HepG2 (cell line): ENCODE results near the gene IQGAP2. TPM values are rescaled to one million over a fixed set of nuclear protein-coding genes. Genes with fewer than 3 reads are reported as not detected.

Experiments
- DR1 ChIP-seq: sonication (generic); formaldehyde crosslinking; IDR thresholded peaks from 2 replicates; pipeline ENCODE4 v1.8.0; 2021; ENCODE audit warnings: mild to moderate bottlenecking, missing genetic modification reagents, inconsistent platforms
- RORA ChIP-seq: sonication (generic); formaldehyde crosslinking; IDR thresholded peaks from 2 replicates; pipeline ENCODE4 v1.5.0; 2020; ENCODE audit warnings: mild to moderate bottlenecking, missing genetic modification reagents, moderate library complexity
- ZBTB34 ChIP-seq: sonication (generic); formaldehyde crosslinking; IDR thresholded peaks from 2 replicates; pipeline ENCODE4 v1.8.0; 2022; ENCODE audit warnings: mild to moderate bottlenecking, missing genetic modification reagents
- ZBTB42 ChIP-seq: sonication (generic); formaldehyde crosslinking; IDR thresholded peaks from 2 replicates; pipeline ENCODE4 v1.5.0; 2020; ENCODE audit warnings: mild to moderate bottlenecking, missing genetic modification reagents
- ZFX ChIP-seq: sonication (generic); formaldehyde crosslinking; IDR thresholded peaks from 2 replicates; pipeline ENCODE4 v1.4.0; 2020; ENCODE audit warnings: mild to moderate bottlenecking, low read depth, missing genetic modification reagents, moderate library complexity
- ZNF407 ChIP-seq: sonication (generic); formaldehyde crosslinking; IDR thresholded peaks from one replicate; pipeline ENCODE4 v1.5.1; 2020; ENCODE audit warnings: mild to moderate bottlenecking, missing genetic modification reagents; ENCODE audit errors: not compliant biosample characterization
- ZNF580 ChIP-seq: IDR thresholded peaks from 2 replicates; pipeline ENCODE4 v1.6.1; 2016; ENCODE audit warnings: low read depth, borderline replicate concordance
- ZNF646 ChIP-seq: sonication (generic); formaldehyde crosslinking; IDR thresholded peaks from 2 replicates; pipeline ENCODE4 v1.9.0; 2021; ENCODE audit warnings: mild to moderate bottlenecking, missing genetic modification reagents
- polyA plus RNA-seq, 8 experiments: library from polyadenylated mRNA; depleted of rRNA in 3 of 8; stranded (reverse) in 7 of 8; unstranded in 1 of 8; fragments of >200 nt; fragmentation: Illumina TruSeq in 4 of 8; extraction: Trizol in 4 of 8; gene quantifications; 2 replicates each; pipeline versions ENCODE4 v1.2.1 to v1.2.3, GENCODE V29; 2011 to 2016; ENCODE audit warnings: low read depth in 4 of 8, missing spikeins in 1 of 8, mixed read lengths in 1 of 8; ENCODE audit not compliant: insufficient read depth in 1 of 8
- total RNA-seq, 5 experiments: library from RNA; depleted of rRNA; stranded (reverse); fragments of >200 nt; fragmentation: Illumina TruSeq; extraction: Trizol; gene quantifications; 2 replicates each; pipeline ENCODE4 v1.2.3, GENCODE V29; 2016; ENCODE audit warnings: low read depth in 1 of 5
- TF ChIP-seq, protein P1 (sequence below): IDR thresholded peaks from 2 replicates; pipeline ENCODE4 v1.6.1; 2012; ENCODE audit warnings: inconsistent platforms

The IQGAP2 gene
- total and polyA plus RNA-seq, 2 of the 13 experiments (the other 11 are each of a cell fraction or from before 2014, with no cell fraction given), result 35.2 to 83.3 TPM

- TF ChIP-seq ZNF407 (CRISPR knock-in tag) (peak; percentile 69), ZBTB42 (no peak), ZNF646 (CRISPR knock-in tag) (0 out of 2 replicates have a peak, but pooled peaks have one; percentile 26), ZFX (CRISPR knock-in tag) (peak; percentile 72), ZBTB34 (CRISPR knock-in tag) (0 out of 2 replicates have a peak, but pooled peaks have one; percentile 35), DR1 (CRISPR knock-in tag) (no peak), RORA (no peak), ZNF580 (peak; percentile 31; the same call in 1 of the 2 replicates)
- TF ChIP-seq, protein P1, sequence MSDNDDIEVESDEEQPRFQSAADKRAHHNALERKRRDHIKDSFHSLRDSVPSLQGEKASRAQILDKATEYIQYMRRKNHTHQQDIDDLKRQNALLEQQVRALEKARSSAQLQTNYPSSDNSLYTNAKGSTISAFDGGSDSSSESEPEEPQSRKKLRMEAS, result peak; percentile 22; the same call in 1 of the 2 replicates
Measured at GRCh38 chr5:76715736-76716455, 312.8 kb downstream of the IQGAP2 start, which contains the start of gene F2R (continued).
